ENCODE data around the gene DEDD.

Gene DEDD

GRCh38 chr1:161174911-161175310, 42.4 kb upstream of the DEDD start:
- TF ChIP-seq RAD21 (IDR thresholded peaks at IDR 0.05; ENCODE audit: low read depth), result no peak
- no peak for TF ChIP-seq ZBTB7A (IDR thresholded peaks at IDR 0.05; ENCODE audit: low read depth)

- TF ChIP-seq USF1 (IDR thresholded peaks at IDR 0.05) (no peak), TEAD4 (IDR thresholded peaks at IDR 0.05) (no peak), EP300 (IDR thresholded peaks at IDR 0.05; ENCODE audit: borderline replicate concordance) (no peak), NFIC (IDR thresholded peaks at IDR 0.05) (no peak), ZBTB7A (IDR thresholded peaks at IDR 0.05; ENCODE audit: low read depth) (no peak), FOXM1 (IDR thresholded peaks at IDR 0.05; ENCODE audit: borderline replicate concordance, low read depth) (no peak), TCF12 (IDR thresholded peaks at IDR 0.05; ENCODE audit: low read depth) (no peak), TAF1 (IDR thresholded peaks at IDR 0.05; ENCODE audit: low read depth) (no peak), EGR1 (IDR thresholded peaks at IDR 0.05) (no peak), REST (IDR thresholded peaks at IDR 0.05; ENCODE audit: low read depth) (no peak)
Measured at GRCh38 chr1:161173711-161174110, 41.2 kb upstream of the DEDD start.

GRCh38 chr1:161172776-161173376, 40.4 kb upstream of the DEDD start:
- TF ChIP-seq CREB1 (IDR thresholded peaks at IDR 0.05; ENCODE audit: low read depth) (no peak), NFIC (IDR thresholded peaks at IDR 0.05) (peak; percentile 61; the same call in 1 of the 2 replicates)

- no peak for TF ChIP-seq TCF12 (IDR thresholded peaks at IDR 0.05; ENCODE audit: low read depth)
Measured at GRCh38 chr1:161172349-161172748, 39.9 kb upstream of the DEDD start.

GRCh38 chr1:161171696-161172095, 39.2 kb upstream of the DEDD start:
- TF ChIP-seq FOXM1 (IDR thresholded peaks at IDR 0.05; ENCODE audit: borderline replicate concordance, low read depth) (no peak), TAF1 (IDR thresholded peaks at IDR 0.05; ENCODE audit: low read depth) (no peak), RAD21 (IDR thresholded peaks at IDR 0.05; ENCODE audit: low read depth) (no peak), EP300 (IDR thresholded peaks at IDR 0.05; ENCODE audit: borderline replicate concordance) (no peak), CREB1 (IDR thresholded peaks at IDR 0.05; ENCODE audit: low read depth) (no peak), REST (IDR thresholded peaks at IDR 0.05; ENCODE audit: low read depth) (no peak)

GRCh38 chr1:161171191-161171590, 38.7 kb upstream of the DEDD start:
- no peak for TF ChIP-seq RAD21 (IDR thresholded peaks at IDR 0.05; ENCODE audit: low read depth)
- no peak for TF ChIP-seq EP300 (IDR thresholded peaks at IDR 0.05; ENCODE audit: borderline replicate concordance)
- TF ChIP-seq YY1 (IDR thresholded peaks at IDR 0.05; ENCODE audit: low read depth), result no peak
- no peak for TF ChIP-seq MAX (IDR thresholded peaks at IDR 0.05)
- TF ChIP-seq ZBTB7A (IDR thresholded peaks at IDR 0.05; ENCODE audit: low read depth), result no peak
- TF ChIP-seq REST (IDR thresholded peaks at IDR 0.05; ENCODE audit: low read depth), result no peak

GRCh38 chr1:161168906-161169305, 36.4 kb upstream of the DEDD start:
- TF ChIP-seq YY1 (IDR thresholded peaks at IDR 0.05; ENCODE audit: low read depth), result no peak
- no peak for TF ChIP-seq CEBPB (IDR thresholded peaks at IDR 0.05)
- no peak for TF ChIP-seq RAD21 (IDR thresholded peaks at IDR 0.05; ENCODE audit: low read depth)
- TF ChIP-seq TAF1 (IDR thresholded peaks at IDR 0.05; ENCODE audit: low read depth), result no peak
- TF ChIP-seq REST (IDR thresholded peaks at IDR 0.05; ENCODE audit: low read depth), result no peak
- no peak for TF ChIP-seq ZBTB7A (IDR thresholded peaks at IDR 0.05; ENCODE audit: low read depth)
- no peak for TF ChIP-seq CREB1 (IDR thresholded peaks at IDR 0.05; ENCODE audit: low read depth)
- TF ChIP-seq NFIC (IDR thresholded peaks at IDR 0.05), result no peak
- no peak for TF ChIP-seq EP300 (IDR thresholded peaks at IDR 0.05; ENCODE audit: borderline replicate concordance)
- TF ChIP-seq TEAD4 (IDR thresholded peaks at IDR 0.05), result no peak
- TF ChIP-seq EGR1 (IDR thresholded peaks at IDR 0.05), result no peak
- TF ChIP-seq FOXM1 (IDR thresholded peaks at IDR 0.05; ENCODE audit: borderline replicate concordance, low read depth), result no peak
- TF ChIP-seq TCF12 (IDR thresholded peaks at IDR 0.05; ENCODE audit: low read depth), result no peak
- TF ChIP-seq USF1 (IDR thresholded peaks at IDR 0.05), result no peak
- TF ChIP-seq MAX (IDR thresholded peaks at IDR 0.05), result no peak

Measured in Ishikawa (cell line).